Mucosa of rectum (tissue), 2 donors: ENCODE data around the gene SRBD1.
A peak's percentile ranks its signal among the peaks of the same experiment; 100 is the strongest.

Experiments
- H3K27ac ChIP-seq, 2 donors: one replicate each; pipeline ENCODE4 v1.7.0; 2013; ENCODE audit warnings: inconsistent platforms in 2 of 2, low read depth in 2 of 2, low read length in 2 of 2
- H3K27me3 ChIP-seq, 2 donors: one replicate each; pipeline ENCODE4 v1.7.0; 2013; ENCODE audit warnings: low read length in 2 of 2; ENCODE audit not compliant: control insufficient read depth in 2 of 2, insufficient read depth in 2 of 2
- H3K36me3 ChIP-seq, 2 donors: one replicate each; pipeline ENCODE4 v1.7.0; 2013; ENCODE audit warnings: low read length in 2 of 2; ENCODE audit not compliant: control insufficient read depth in 2 of 2, insufficient read depth in 2 of 2
- H3K4me1 ChIP-seq, 2 donors: one replicate each; pipeline ENCODE4 v1.7.0; 2013; ENCODE audit warnings: low read length in 2 of 2, mild to moderate bottlenecking in 1 of 2; ENCODE audit not compliant: control insufficient read depth in 2 of 2, insufficient read depth in 2 of 2
- H3K4me3 ChIP-seq, 2 donors: one replicate each; pipeline ENCODE4 v1.7.0; 2013; ENCODE audit warnings: low read length in 2 of 2
- H3K9ac ChIP-seq, 2 donors: one replicate each; pipeline ENCODE4 v1.7.0; 2013; ENCODE audit warnings: low read length in 2 of 2, low read depth in 1 of 2, mild to moderate bottlenecking in 1 of 2
- H3K9me3 ChIP-seq, 2 donors: one replicate each; pipeline ENCODE4 v1.7.0; 2013; ENCODE audit warnings: low read length in 2 of 2; ENCODE audit not compliant: control insufficient read depth in 2 of 2
- donor health status: healthy.
- donor health status: Normal muscosa, but diverticular disease.

SRBD1 gene

GRCh38 chr2:45648636-45649035 lies 37.6 kb upstream of the SRBD1 start:
- H3K4me1 ChIP-seq, result peaks cover 17 to 18% of the 10 kb centered on the region in 2 donors
- no peak overlapping the region for H3K9ac ChIP-seq
- no peaks in the 10 kb centered on the region for H3K27me3 ChIP-seq
- H3K4me3 ChIP-seq, result no peak overlapping the region
- H3K36me3 ChIP-seq, result no peaks in the 10 kb centered on the region
- H3K27ac ChIP-seq, result no peak overlapping the region
- no peaks in the 10 kb centered on the region for H3K9me3 ChIP-seq

DNA sequence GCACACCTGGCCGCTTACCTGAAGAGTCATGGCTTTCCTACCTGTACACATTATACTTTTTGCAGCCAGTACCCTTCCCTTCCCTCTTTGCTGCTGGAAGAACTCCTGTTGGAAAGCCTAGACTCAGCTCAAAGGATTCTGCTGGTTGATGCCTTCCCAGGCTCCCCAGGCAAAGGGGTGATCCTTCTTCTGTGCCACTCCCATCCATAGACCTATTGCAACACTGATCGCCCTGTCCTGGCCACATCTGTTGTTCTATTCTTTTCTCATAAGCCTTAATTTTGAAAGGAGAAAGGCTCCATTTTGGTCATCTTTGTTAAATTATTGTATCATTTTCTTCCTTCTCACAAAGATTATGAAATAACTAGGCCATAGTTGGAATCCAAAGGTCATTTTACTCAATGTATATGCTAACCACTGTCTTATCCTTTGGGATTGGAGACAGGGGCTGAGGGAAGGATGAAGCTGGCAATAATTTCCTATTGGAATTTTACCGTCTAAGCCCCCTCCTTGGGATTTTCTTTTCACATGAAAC lies 37.0 kb upstream of the SRBD1 start:
- Histone ChIP-seq H3K4me3 (no peak overlapping the region), H3K27ac (no peak overlapping the region), H3K36me3 (no peaks in the 10 kb centered on the region), H3K9ac (no peak overlapping the region), H3K9me3 (no peaks in the 10 kb centered on the region), H3K27me3 (peaks cover 2% of the 10 kb centered on the region in 2 donors), H3K4me1 (peaks cover 17% of the 10 kb centered on the region in 2 donors)

GRCh38 chr2:45647356-45647755 lies 36.3 kb upstream of the SRBD1 start:
- H3K27ac ChIP-seq, result no peak overlapping the region
- H3K36me3 ChIP-seq, result no peaks in the 10 kb centered on the region
- H3K4me1 ChIP-seq, result peaks cover 11 to 12% of the 10 kb centered on the region in 2 donors
- H3K27me3 ChIP-seq, result peaks cover 6 to 9% of the 10 kb centered on the region in 2 donors
- H3K9ac ChIP-seq, result no peak overlapping the region
- no peaks in the 10 kb centered on the region for H3K9me3 ChIP-seq
- no peak overlapping the region for H3K4me3 ChIP-seq

- Histone ChIP-seq H3K4me3 (no peak overlapping the region), H3K27ac (no peak overlapping the region), H3K9ac (no peak overlapping the region), H3K27me3 (peaks cover 6 to 12% of the 10 kb centered on the region in 2 donors), H3K36me3 (no peaks in the 10 kb centered on the region), H3K4me1 (peaks cover 8 to 12% of the 10 kb centered on the region in 2 donors), H3K9me3 (no peaks in the 10 kb centered on the region)
These were observed 35.2 kb upstream of the SRBD1 start for GRCh38 chr2:45646289-45646688.

- no peak overlapping the region for H3K27ac ChIP-seq
These were observed 32.8 kb upstream of the SRBD1 start for GRCh38 chr2:45643543-45644542.

DNA sequence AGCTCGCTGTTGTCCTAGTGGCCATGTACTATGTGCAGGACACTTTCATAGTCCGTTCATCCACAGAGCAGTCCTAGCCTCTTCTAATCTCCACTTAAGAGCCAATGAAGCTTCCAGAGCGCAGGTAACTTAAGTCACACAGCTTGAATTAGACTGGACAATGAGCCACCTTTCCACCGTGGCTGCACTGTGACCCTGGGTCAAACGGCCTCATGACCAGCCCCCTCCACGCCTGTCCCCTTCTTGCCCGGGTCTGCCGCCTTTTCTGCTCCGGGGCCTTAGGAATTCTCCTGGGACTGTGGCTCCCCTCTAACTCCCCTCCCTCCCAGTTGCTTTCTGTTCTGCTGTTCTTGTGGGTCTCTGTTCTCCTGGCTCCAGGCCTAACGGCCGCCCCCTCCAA lies 32.0 kb upstream of the SRBD1 start:
- peaks cover 0 to 9% of the 10 kb centered on the region in 2 donors for H3K4me1 ChIP-seq
- H3K27ac ChIP-seq, result no peak overlapping the region
- H3K36me3 ChIP-seq, result no peaks in the 10 kb centered on the region
- H3K27me3 ChIP-seq, result peaks cover 6 to 14% of the 10 kb centered on the region in 2 donors
- H3K9me3 ChIP-seq, result no peaks in the 10 kb centered on the region
- H3K4me3 ChIP-seq, result peak overlapping the region; percentile 60 to 68
- peak overlapping the region; percentile 14 to 72 for H3K9ac ChIP-seq

More at GRCh38 chr2:45643543-45644542, 32.8 kb upstream of the SRBD1 start:
- Histone ChIP-seq H3K9me3 (no peaks in the 10 kb centered on the region), H3K4me1 (peaks cover 0 to 9% of the 10 kb centered on the region in 2 donors), H3K9ac (peak overlapping the region; percentile 14 to 72), H3K4me3 (peak overlapping the region; percentile 60 to 68), H3K27me3 (peaks cover 6 to 14% of the 10 kb centered on the region in 2 donors), H3K36me3 (no peaks in the 10 kb centered on the region)

DNA sequence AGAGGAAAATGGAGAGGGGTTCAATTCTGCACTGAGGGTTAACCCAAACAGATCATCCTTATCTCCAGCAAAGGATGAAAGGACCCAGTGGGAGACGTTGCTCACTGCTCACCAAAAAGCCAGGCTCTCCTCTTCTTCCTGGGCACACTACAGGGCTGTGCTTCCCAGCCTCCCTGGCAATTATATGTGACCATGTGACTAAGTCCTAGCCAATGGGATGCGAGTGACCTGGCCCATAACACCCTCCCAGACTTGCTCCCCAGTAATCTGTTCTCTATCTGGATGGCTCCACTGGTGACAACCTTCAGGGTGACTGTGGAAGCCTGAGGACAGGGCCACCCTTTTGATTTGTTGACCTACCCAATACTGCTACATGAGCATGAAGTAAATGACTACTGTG lies 29.5 kb upstream of the SRBD1 start:
- no peak overlapping the region for H3K27ac ChIP-seq
- no peaks in the 10 kb centered on the region for H3K36me3 ChIP-seq

GRCh38 chr2:45637440-45637839 lies 26.4 kb upstream of the SRBD1 start:
- H3K9me3 ChIP-seq, result no peaks in the 10 kb centered on the region
- H3K4me1 ChIP-seq, result no peaks in the 10 kb centered on the region
- peaks cover 0 to 6% of the 10 kb centered on the region in 2 donors for H3K27me3 ChIP-seq
- no peak overlapping the region for H3K27ac ChIP-seq
- no peak overlapping the region for H3K9ac ChIP-seq
- no peaks in the 10 kb centered on the region for H3K36me3 ChIP-seq
- H3K4me3 ChIP-seq, result no peak overlapping the region

More for the DNA sequence above, 29.5 kb upstream of the SRBD1 start:
- Histone ChIP-seq H3K9ac (no peak overlapping the region), H3K27me3 (peaks cover 6 to 14% of the 10 kb centered on the region in 2 donors), H3K4me1 (peaks cover 0 to 9% of the 10 kb centered on the region in 2 donors), H3K9me3 (no peaks in the 10 kb centered on the region), H3K4me3 (no peak overlapping the region)

DNA sequence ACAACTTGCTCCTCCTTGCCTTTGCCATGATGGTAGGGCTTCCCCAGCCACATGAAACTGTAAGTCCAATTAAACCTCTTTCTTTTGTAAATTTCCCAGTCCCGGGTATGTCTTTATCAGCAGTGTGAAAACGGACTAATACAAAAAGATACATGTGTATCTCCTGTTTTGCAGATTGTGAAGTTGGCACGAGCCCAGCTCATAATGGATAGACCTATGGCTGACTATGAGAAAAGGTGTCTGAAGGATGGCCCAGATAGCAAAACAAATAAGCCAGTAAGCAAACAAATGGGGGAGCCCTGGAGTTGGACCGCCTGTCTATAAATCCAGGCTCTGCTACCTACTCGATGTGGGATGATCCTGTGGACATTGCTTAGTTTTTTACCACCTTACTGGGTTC lies 24.9 kb upstream of the SRBD1 start:
- Histone ChIP-seq H3K4me1 (no peaks in the 10 kb centered on the region), H3K27me3 (peaks cover 0 to 2% of the 10 kb centered on the region in 2 donors), H3K27ac (no peak overlapping the region), H3K36me3 (no peaks in the 10 kb centered on the region), H3K4me3 (no peak overlapping the region), H3K9me3 (no peaks in the 10 kb centered on the region), H3K9ac (no peak overlapping the region)

- Histone ChIP-seq H3K4me1 (no peaks in the 10 kb centered on the region), H3K9me3 (no peaks in the 10 kb centered on the region), H3K27ac (no peak overlapping the region), H3K36me3 (no peaks in the 10 kb centered on the region), H3K4me3 (no peak overlapping the region), H3K27me3 (no peaks in the 10 kb centered on the region), H3K9ac (no peak overlapping the region)
These were observed 23.2 kb upstream of the SRBD1 start for GRCh38 chr2:45634223-45634622.
